ENCODE measurements around the gene DNMT3B. TPM values are rescaled to one million over a fixed set of nuclear protein-coding genes. Genes with fewer than 3 reads are reported as not detected.
"Not testable (repeated sequence)": the region's sequence is repeated elsewhere in the genome, so short reads cannot be mapped to it uniquely, and the experiment has no call there.

Gene DNMT3B
- 1 to 10 TPM in 1 of 4 donors, under 1 TPM in 2, not detected in 1; 0.47 to 2.3 (median 0.81) TPM for total RNA-seq

GRCh38 chr20:32761831-32762753, at the start of gene DNMT3B:
DNMT3B (plus strand) TSS chr20:32762385; CDS start chr20:32780324, 17,939 bp downstream.
- H3K27ac ChIP-seq = peak within 1 kb of the TSS in 1 of 4 donors; percentile 72

GRCh38 chr20:32718749-32719348, 43.3 kb upstream of the DNMT3B start:
- Histone ChIP-seq H3K4me1 (no peaks in the 10 kb centered on the region), H3K27ac (no peak overlapping the region), H3K27me3 (no peaks in the 10 kb centered on the region), H3K9me3 (no peaks in the 10 kb centered on the region), H3K4me3 (no peak overlapping the region), H3K36me3 (peaks cover 0 to 87% of the 10 kb centered on the region in 2 donors)
- 79% methylated on average over 2 of the region's 3 CpGs; no CpG with 5 or more reads in 1 of the 2 donors for WGBS, 2 donors (ENCODE audit: low coverage in 1 of 2)
- no peak for ATAC-seq
- TF ChIP-seq CTCF (IDR thresholded peaks at IDR 0.05) = no peak
- no peak for TF ChIP-seq EP300 (IDR thresholded peaks at IDR 0.05)
- TF ChIP-seq POLR2AphosphoS5 (IDR thresholded peaks at IDR 0.05) = no peak
- TF ChIP-seq POLR2A (IDR thresholded peaks at IDR 0.05) = no peak

More at GRCh38 chr20:32761831-32762753, at the start of gene DNMT3B:
- H3K4me1 ChIP-seq = peaks cover 0 to 24% (median 12%) of the 10 kb centered on the region in 3 donors
- H3K36me3 ChIP-seq = no peaks in the 10 kb centered on the region
- no peak for TF ChIP-seq POLR2A (IDR thresholded peaks at IDR 0.05)
- no peak for TF ChIP-seq EP300 (IDR thresholded peaks at IDR 0.05)
- TF ChIP-seq CTCF (IDR thresholded peaks at IDR 0.05) = peak in 3 of 4 experiments; percentile 27 to 50 (median 30)
- no peak for TF ChIP-seq POLR2AphosphoS5 (IDR thresholded peaks at IDR 0.05)
- H3K4me3 ChIP-seq = peak within 1 kb of the TSS; percentile 46 to 87
- no peaks in the 10 kb centered on the region for H3K9me3 ChIP-seq
- peak; percentile 90 for ATAC-seq
- no CpG with 5 or more reads among the region's 92 CpGs for WGBS, 2 donors (ENCODE audit: low coverage in 1 of 2)
- H3K27me3 ChIP-seq = no peaks in the 10 kb centered on the region

- Histone ChIP-seq H3K4me1 (peaks cover 0 to 24% (median 0%) of the 10 kb centered on the region in 3 donors), H3K36me3 (peaks cover 0 to 55% of the 10 kb centered on the region in 2 donors), H3K27ac (no peak overlapping the region), H3K4me3 (no peak overlapping the region), H3K9me3 (no peaks in the 10 kb centered on the region), H3K27me3 (no peaks in the 10 kb centered on the region)
- WGBS, 2 donors (ENCODE audit: low coverage in 1 of 2) = 39 to 41% methylated on average over 4 of the region's 7 CpGs
- no peak for TF ChIP-seq CTCF (IDR thresholded peaks at IDR 0.05)
- no peak for TF ChIP-seq POLR2AphosphoS5 (IDR thresholded peaks at IDR 0.05)
- no peak for TF ChIP-seq EP300 (IDR thresholded peaks at IDR 0.05)
- TF ChIP-seq POLR2A (IDR thresholded peaks at IDR 0.05) = no peak
- ATAC-seq = peak; percentile 55
Observed at GRCh38 chr20:32727683-32728082, 34.5 kb upstream of the DNMT3B start.

- not testable (repeated sequence) for H3K4me3 ChIP-seq, H3K27ac ChIP-seq, ATAC-seq, H3K27me3 ChIP-seq, H3K9me3 ChIP-seq
- Histone ChIP-seq H3K4me1 (peaks cover 0 to 24% (median 0%) of the 10 kb centered on the region in 3 donors), H3K36me3 (peaks cover 0 to 60% of the 10 kb centered on the region in 2 donors)
- 80 to 81% methylated on average over 5 to 6 of the region's 6 CpGs for WGBS, 2 donors (ENCODE audit: low coverage in 1 of 2)
Observed at GRCh38 chr20:32728435-32728834, 33.8 kb upstream of the DNMT3B start.

GRCh38 chr20:32729334-32729733, 32.9 kb upstream of the DNMT3B start:
- not testable (repeated sequence) for H3K9me3 ChIP-seq, H3K27ac ChIP-seq, H3K27me3 ChIP-seq, ATAC-seq, H3K4me3 ChIP-seq
- Histone ChIP-seq H3K4me1 (peaks cover 0 to 24% (median 0%) of the 10 kb centered on the region in 3 donors), H3K36me3 (peaks cover 0 to 63% of the 10 kb centered on the region in 2 donors)
- WGBS, 2 donors (ENCODE audit: low coverage in 1 of 2) = 88 to 100% methylated on average over 1 to 2 of the region's 5 CpGs

All from gastroesophageal sphincter (tissue), 4 donors.